Hepatic stellate cell (primary cell): ENCODE data around the gene PPP2R3A.
A peak's percentile ranks its signal among the peaks of the same experiment; 100 is the strongest.
"Not testable (repeated sequence)": the region's sequence is repeated elsewhere in the genome, so short reads cannot be mapped to it uniquely, and the experiment has no call there.

Experiments used
- DNase-seq: peaks from one replicate; pipeline ENCODE4 v3.0.0; 2011; ENCODE audit warnings: low spot score

Gene PPP2R3A

DNA sequence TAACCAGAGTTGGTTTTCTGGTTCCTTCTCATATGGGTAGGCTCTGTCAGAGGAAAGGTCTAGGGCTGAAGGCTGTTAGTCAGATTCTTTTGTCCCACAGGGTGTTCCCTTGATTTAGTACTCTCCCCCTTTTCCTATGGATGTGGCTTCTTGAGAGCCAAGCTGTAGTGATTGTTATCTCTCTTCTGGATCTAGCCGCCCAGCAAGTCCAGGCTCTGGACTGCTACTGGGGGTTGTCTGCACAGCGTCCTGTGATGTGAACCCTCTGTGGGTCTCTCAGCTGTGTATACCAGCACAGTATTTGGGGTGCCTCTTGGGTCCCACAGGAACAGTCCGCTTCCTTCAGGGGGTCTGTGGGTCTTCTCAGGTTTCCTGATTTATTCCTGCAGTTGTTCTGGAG lies 70.8 kb downstream of the PPP2R3A start:
- no peak for DNase-seq

DNA sequence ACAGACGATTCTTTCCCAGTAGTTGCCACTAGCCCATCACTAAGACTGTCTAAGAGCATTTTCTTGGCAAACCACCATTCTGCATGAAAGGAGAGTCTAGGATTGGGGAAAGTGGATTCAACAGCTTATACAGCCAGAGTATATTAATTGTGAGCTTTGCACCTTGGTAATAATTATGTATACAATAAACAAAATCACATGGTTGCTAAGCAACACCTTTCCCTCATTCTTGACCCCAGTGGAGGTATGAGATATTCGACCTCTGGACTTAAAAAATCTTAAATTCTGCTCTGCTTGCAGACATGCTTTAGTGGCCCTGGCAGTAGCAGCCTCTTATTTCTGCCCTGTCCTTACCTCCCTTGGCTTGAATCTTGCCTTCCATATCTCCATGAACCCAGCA lies 73.1 kb downstream of the PPP2R3A start:
- DNase-seq, result no peak

DNA sequence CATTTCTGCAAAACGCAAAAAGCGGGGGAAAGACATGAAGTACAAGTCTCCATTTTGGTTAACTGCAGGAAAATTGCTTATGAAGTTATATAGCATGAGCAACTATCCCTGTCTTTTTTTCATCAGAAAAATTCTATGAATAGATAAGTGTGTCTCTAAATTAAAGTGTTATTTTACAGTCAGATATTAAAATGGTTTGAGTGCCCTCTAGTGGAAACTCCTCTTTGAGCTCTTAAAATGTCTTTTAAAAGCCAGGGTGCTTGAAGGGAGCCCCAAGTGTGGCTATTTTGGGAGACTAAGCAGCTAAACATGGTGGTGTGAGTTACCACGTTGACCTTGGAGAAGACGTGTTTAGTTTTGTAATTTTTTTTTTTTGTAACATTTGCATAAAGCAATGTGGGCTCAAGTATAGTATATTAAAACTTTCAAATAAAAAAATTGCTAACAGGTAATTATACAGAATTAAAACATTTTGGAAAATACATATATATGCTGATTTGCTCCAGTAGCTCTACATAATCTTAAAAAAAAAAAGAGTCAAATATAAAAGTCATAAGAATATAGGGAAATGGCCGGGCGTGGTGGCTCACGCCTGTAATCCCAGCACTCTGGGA lies 77.2 kb downstream of the PPP2R3A start:
- DNase-seq, result peak; percentile 41

DNA sequence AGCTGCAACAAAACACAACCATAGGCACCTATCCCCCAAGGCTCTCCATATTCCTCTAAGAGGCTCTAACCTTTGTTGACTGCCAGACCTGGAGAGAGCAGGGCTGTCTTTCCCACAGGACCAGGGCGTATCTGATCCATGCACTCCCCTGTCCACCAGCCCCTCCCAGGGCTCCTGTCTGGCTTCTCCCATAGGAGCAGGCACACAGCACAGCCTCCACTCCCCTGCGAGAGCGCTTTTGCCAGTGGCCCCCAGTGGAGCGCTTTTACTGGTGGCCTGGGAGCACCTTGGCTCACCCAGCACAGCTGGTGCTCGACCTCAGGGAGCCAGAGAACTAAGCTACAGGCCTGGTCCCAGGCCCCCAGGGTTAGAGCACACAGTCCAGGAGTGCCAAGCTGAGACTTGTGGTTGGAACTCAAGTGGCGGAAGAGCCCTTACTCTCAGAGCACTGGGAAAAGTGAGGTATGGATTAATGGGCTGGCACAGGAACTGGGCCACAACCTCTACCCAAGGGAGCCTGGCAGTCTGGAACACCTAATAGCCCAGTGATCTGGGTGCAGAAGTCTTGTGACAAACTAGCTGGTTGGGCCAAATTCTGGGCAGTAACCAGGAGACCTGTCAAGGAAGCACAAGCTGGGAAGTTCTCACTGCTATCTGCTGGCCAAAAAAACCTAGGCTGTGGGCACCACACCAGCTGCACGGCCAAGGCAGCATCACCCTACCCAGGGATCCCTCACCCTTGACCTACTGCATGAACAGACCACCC lies 79.6 kb downstream of the PPP2R3A start:
- no peak for DNase-seq

DNA sequence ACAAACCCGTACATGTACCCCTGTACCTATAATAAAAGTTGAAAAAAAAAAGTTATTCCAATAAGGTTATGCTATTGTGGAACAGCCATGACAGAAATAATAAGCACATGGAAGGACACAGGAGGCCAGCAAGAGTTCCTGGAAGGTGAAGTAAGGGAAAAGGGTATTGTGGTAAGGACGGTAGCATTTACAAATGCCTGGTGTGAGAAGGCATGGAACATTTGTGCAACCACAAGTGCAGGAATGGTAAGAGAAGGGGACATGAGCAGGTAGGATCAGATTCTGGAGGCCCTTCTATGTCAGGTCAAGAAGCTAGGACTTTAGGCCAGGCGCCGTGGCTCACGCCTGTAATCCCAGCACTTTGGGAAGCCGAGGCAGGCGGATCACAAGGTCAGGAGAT lies 82.5 kb downstream of the PPP2R3A start:
- DNase-seq, result no peak

DNA sequence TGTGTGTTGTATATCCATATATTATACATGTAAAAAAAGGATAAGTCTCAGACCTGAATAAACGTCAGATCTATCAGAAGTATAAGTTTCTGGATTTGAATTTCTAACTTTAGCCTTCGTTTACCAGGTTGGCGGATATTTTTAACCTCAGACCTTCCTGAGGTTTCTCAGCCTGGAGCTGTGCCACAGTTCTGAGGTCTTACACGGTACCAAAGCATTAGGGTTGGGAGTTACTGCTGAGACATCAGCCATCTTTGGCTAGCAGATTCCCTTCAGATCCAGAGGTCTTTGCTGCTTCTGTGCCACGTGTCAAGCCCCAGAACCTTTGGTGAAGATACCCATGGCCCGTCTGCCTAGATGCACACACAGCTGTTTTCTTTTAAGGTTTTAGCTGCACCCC lies 84.7 kb downstream of the PPP2R3A start:
- no peak for DNase-seq

DNA sequence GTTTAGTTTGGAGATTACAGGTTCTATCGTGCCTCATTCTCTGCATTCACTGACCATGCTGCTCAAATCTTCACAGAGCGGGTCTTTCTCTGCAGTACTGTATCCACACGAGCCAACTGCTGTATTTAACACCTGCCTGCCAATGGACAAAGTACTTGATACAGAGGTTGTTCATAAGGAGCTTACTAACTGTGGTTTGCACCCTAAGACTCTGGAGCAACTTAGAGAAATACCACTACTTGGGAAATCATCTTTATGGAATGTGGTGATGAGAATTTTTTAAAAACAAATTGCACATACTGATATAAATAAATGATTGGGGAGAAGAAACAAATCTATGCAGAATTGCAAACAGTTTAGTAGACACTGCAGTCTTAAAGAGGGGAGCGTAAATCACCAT lies 90.0 kb downstream of the PPP2R3A start:
- no peak for DNase-seq

DNA sequence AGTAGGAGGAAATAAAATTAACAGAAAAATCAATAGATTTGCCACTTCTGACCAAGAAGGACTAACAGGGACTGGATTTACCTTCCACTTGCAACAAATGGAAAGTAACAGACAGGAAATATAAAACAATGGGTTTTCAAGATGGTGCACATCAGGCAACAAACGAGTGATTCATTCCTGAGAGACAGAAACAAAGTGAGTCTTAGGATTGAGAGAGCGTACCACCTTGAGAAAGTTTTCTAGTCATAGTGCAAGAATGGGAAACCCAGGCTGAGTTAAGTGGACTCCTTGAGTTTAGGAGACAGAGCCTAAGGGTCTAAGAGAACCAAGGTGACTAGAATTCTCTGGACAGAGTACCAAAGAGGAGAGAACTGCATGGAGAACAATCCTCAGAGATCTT lies 101.7 kb downstream of the PPP2R3A start:
- no peak for DNase-seq

DNA sequence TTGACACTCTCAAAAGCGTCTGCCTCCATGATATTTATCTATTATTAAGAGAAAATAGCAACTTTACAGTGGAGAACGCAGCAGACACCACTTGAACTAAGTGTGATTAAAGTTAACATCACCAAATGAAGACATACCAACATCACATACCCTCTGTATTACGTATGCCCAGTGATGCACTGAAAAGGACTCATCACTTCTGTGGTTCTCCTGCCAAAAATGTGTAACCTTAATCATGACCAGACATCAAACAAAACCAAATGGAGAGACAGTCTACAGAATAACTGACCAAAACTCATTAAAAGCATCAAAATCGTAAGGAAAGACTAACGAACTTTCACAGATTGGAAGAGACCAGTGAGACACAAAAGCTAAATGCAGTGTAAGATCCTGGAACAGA lies 103.2 kb downstream of the PPP2R3A start:
- DNase-seq, result peak; percentile 9

DNA sequence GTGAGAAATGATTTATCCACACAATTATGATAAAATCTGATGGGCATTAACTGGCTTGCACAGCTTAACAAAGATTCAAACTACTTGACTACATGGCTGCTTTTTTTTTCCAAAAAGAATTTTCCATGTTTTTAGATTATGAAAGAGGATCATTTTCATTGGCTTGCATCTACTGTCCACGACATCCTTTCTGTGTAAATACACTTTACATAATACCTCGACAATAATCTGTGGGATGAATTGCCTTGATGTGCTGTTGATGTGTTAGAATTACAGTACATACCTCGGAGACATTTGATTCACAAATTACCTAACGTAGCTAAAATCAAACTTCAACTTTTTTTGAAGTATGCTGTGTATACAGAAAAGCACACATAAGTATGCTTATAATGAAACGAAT lies 104.4 kb downstream of the PPP2R3A start:
- DNase-seq, result no peak

DNA sequence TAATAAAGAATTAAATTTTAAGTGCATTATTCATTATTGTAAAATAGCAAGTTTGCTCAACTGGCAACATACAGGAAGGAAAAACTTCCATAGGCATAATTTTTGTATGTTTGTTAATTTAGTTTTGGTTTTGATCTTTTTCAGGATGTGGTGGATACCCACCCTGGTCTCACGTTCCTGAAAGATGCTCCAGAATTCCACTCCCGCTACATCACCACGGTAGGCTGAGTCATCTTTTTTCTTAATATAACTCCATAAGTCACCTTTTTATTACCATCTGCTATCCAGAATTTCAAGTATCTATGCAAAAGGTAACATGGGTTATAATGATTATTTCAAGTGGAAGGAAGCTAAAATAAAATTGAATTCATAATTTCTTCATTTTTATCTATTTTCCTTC lies 104.8 kb downstream of the PPP2R3A start:
- DNase-seq, result peak; percentile 51

DNA sequence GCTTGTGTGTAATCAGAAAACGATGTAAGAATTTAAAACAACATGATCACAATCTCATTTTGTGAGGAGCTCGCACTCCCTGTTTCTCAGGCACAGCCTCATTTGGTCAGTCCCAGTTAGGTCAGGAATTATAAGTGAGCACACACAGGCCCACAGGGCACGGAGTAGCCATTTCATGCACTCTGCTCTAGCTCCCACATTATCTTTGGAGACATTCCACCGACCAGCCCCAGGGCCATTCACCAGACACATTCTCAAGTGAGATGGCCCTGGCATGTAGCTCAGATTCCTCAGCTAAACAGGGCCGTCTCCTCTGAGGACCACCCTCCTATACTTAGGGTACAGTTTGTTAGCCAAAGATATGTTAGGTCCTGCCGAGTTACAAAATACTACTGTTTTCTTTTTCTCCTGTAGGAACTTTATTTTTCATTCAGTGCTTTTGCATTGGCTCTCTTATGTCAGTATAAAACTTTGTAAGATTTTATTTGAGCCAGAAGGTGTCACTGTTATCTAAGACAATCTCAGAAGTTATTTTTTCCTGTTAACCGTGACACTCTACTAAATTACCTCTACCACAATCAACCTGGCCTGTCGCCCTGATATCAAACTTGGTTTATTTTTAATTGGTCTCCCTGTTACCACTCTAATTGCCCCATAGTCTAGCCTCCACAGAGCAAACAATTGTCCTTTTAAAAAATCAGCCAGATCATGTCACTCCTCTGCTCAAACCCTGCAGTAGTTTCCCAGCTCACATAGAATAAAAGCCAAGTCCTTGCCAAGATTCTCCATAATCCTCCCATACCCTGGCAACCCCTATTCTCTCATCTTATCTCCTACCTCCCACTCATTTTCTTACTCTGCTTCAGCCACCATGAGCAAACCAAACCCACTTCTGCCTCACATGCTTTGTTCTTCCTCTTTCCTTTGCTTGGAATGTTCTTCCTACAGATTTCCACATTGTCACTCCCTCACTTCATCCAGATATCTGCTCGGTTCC lies 105.7 kb downstream of the PPP2R3A start:
- no peak for DNase-seq

DNA sequence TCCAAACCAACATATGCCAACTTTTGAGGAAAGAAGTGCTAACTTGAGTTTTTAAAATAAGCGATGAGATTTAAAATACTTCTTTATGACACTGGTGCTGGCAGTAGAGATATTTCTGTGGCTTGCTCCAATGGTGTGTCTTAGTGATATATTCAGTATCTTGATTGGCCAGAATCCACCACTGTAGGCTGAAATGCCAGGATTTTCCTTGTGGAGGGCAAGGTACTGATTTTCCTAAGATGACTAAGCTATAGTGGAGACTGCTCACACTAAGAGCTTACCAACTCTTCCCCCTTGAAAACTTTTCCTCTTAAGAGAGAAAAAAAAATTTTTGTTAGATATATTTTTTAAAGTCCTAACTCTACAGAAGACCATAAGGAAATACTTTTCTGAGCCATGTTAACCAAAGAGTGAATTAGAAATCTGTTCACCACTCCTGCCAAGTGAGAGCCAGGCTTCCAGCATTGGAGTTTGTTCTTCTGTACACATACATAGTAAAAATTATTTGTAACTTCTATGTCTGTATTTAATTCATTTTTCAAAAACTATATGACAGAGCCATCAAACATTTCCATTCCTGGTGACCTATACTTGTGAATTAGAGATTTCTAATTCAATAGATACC lies 109.1 kb downstream of the PPP2R3A start:
- no peak for DNase-seq

DNA sequence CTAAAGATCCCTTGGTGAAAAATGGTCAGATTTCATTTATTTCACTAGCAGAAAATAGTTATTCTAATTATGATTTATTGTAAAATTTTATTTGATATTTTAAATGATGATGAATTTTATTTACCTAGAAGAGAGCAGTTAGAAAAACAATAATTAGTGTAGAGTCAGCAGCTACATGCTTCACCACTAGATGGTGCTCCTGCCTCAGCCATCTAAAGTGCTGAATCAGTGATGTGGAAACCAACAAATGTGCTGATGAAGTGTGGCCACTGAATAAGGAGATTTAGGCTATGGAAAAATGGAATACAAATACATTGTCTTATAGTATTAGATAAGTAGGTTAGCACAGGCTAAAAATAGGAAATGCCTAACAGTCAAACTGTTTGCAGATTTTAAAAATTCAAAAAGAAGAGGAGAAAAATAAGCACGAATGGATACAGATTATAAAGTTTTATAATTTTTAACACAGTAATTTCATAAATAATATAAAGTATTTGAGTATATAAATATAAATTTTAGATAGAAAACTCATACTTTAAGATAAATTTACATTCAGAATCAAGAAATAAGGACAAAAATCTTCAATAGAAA lies 109.8 kb downstream of the PPP2R3A start:
- DNase-seq, result peak; percentile 29

DNA sequence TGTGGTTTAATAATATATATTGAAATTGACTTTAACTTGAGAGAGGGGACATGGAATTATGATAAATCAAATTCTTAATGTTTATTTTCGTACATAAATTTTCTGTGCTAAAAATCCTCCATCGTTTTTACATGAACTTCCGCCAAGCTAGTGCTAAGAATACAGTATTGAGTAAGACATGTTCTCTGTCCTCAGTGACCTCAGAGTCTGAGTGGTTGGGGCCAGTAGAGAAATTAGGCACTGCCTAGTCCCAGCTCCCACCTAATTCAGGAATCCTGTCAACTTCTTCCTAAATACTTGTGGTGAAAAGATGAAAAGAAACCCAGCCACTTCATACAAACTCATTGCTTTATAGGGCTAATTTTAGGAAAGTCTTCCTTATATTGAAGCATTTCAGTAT lies 110.3 kb downstream of the PPP2R3A start:
- DNase-seq, result no peak

DNA sequence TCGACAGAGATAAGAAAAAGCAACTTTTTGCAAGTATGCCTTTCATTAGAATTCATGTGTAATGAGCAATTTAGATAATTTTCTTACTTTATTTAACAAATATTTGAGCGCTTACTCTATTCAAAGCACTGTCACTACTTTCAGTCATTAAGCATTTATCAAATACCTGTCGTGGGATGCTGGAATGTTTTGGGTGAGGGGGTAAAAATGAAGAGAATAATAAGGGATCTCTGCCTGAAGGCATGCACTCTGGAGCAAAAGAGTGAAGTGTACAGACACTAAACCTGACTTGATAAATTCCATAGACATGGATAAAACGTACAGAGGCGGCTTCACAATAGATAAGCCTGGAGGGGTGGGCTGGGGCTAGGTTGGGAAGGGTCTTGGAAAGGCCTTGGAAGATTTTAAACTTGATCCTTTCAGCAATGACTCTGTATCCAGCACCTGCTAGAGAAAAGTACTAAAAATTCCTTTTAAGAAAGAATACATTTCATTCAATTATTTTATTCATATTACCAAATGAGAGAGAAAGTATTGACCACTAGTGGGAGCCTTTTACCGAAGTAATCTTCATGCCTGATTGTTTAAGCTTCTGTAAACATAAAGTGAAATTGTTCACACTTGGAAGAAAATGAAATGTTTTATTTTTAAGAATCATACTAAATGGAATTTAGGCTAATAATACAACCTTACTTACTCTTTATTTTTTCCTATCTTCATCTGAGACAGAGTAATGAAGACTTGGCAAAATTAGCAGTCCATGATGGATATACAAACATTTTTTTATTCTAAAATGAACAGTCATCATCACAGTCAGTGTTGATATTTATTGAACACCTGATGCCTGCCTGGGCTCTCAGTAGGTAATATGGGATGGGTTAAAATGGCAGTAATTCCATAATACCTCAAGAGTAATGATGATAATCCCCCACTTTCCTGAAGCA lies 113.2 kb downstream of the PPP2R3A start:
- DNase-seq, result no peak

DNA sequence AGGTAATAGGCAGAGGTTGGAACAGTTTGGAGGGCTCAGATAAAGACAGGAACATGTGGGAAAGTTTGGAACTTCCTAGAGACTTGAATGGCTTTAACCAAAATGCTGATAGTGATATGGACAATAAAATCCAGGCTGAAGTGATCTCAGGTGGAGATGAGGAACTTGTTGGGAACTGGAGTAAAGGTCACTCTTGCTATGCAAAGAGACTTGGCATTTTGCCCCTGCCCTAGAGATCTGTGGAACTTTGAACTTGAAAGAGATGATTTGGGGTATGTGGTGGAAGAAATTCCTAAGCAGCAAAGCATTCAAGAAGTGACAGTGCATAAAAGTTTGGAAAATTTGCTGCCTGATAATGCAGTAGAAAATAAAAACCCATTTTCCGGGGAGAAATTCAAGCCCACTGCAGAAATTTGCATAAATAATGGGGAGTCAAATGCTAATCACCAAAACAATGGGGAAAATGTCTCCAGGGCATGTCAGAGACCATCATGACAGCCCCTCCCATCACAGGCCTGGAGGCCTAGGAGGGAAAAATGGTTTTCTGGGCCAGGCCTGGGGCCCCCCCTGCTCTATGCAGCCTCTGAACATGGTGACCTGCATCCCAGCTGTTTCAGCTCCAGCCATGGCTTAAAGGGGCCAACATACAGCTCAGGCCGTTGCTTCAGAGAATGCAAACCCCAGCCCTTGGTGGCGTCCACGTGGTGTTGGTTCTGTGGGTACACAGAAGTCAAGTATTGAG lies 118.3 kb downstream of the PPP2R3A start:
- DNase-seq, result not testable (repeated sequence)

DNA sequence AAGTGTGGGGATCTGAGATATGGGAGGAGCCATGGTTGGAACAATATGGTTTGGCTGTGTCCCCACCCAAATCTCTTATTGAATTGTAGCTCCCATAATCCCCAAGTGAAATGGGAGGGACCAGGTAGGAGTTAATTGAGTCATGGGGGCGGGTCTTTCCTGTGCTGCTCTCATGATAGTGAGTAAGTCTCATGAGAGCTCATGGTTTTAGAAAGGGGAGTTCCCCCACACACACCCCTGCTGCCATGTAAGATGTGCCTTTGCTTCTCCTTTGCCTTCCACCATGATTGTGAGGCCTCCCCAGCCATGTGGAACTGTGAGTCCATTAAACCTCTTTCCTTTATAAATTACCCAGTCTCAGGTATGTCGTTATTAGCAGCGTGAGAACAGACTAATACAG lies 119.5 kb downstream of the PPP2R3A start:
- DNase-seq, result not testable (repeated sequence)

DNA sequence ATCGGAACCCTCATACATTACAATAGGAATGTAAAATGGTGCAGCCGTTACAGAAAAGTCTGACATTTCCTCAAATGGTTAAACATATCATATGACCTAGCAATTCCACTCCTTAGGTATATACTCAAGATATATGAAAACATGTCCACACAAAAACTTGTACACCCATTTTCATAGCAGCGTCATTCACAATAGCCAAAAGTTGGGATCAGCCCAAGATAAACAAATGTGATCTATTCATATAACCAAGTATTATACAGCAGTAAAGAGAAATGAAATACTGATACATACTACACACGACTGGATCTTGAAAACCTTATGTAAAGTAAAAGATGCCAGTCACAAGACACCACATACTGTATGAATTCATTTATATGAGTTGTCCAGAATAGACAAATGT lies 128.2 kb downstream of the PPP2R3A start:
- DNase-seq, result no peak

DNA sequence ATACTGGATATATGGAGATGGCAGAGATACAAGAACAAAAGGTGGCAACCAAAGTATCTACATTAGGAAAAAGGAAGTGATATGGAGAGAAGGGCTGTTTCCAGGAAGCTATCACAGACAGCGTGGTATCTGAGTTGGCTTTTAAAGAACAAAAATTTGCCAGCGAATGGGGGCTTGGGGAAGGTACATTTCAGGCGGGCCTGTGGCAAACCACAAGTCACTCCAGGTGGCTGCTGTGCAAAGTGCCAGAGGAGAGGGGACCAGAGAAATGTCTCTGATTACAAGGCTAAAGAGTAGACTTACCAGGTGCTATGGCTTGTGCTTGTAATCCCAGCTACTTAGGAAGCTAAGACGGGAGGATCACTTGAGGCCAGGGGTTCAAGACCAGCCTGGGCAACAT lies 139.5 kb downstream of the PPP2R3A start:
- no peak for DNase-seq
